Epithelial cell of proximal tubule (primary cell): ENCODE measurements around the gene MYLK2. TPM values are rescaled to one million over a fixed set of nuclear protein-coding genes. Genes with fewer than 3 reads are reported as not detected.

Experiments
- DNase-seq: peaks from one replicate; pipeline ENCODE4 v3.0.0-alpha.2; 2011; ENCODE audit warnings: low read depth
- H3K4me3 ChIP-seq: 2 replicates; pipeline ENCODE4 v1.5.1; 2011; ENCODE audit warnings: low read depth, mild to moderate bottlenecking, low read length
- total RNA-seq: library from RNA; depleted of rRNA; stranded (reverse); fragments of >200 nt; gene quantifications from 2 replicates; pipeline ENCODE4 v1.2.3, GENCODE V29; 2015
- TF ChIP-seq, protein P1 (sequence below): conservative IDR thresholded peaks from 2 replicates; pipeline ENCODE4 v1.5.1; 2012; ENCODE audit warnings: low read depth, mild to moderate bottlenecking, low read length

The MYLK2 gene
- total RNA-seq, 1 donor from 2014 or later: not detected

DNA sequence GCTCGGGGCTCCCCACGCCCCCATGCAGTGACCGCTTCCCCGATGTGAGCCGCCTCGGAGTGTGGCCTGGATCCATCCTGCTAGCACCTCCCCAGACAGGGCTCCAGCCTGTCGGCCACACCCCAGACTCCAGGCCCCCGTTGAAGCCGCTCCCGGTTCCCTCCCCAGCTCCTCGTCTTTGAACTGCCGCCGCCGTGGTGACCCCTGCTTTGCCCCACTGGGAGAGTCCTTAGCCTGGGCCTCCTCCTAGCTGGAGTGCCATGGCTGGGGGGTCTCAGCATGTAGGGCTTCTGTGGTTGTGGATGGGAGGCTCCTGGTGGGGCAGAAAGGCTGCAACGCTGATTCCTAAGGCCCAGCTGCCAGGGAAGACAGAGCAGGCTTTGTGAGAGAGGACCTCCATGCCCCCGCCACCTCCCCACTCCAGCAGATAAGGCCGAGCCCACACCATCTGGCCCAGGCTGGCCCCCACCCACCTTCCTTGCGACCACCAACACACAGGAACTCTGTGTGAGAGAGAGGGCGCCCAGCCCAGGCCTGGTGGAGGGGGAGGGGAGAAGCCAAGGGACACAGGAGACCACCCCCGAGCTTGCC is 14.9 kb downstream of the MYLK2 start:
- DNase-seq: no peak
- TF ChIP-seq, protein P1, sequence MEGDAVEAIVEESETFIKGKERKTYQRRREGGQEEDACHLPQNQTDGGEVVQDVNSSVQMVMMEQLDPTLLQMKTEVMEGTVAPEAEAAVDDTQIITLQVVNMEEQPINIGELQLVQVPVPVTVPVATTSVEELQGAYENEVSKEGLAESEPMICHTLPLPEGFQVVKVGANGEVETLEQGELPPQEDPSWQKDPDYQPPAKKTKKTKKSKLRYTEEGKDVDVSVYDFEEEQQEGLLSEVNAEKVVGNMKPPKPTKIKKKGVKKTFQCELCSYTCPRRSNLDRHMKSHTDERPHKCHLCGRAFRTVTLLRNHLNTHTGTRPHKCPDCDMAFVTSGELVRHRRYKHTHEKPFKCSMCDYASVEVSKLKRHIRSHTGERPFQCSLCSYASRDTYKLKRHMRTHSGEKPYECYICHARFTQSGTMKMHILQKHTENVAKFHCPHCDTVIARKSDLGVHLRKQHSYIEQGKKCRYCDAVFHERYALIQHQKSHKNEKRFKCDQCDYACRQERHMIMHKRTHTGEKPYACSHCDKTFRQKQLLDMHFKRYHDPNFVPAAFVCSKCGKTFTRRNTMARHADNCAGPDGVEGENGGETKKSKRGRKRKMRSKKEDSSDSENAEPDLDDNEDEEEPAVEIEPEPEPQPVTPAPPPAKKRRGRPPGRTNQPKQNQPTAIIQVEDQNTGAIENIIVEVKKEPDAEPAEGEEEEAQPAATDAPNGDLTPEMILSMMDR: no peak
- H3K4me3 ChIP-seq: no peak overlapping the region

DNA sequence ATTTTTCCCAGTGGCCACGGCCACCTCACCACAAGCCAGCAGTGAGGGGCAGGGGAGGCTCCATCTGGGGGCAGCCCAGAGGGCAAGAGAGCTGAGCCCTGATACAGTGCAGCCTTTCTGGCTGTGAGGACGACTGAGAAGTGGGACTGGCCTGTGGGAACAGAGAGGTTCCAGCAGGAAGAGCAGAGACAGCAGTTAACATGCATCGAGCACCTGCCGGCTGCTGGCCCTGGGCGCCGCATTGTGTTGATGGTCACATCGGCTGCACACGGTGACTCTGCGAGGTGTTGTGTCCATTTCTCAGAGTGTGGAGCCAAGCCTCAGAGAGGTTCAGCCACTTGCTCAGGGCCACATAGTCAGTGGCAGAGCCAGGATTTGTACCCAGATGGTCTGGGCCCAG is 16.4 kb downstream of the MYLK2 start:
- no peak for DNase-seq
- TF ChIP-seq, protein P1: no peak
- no peak overlapping the region for H3K4me3 ChIP-seq

DNA sequence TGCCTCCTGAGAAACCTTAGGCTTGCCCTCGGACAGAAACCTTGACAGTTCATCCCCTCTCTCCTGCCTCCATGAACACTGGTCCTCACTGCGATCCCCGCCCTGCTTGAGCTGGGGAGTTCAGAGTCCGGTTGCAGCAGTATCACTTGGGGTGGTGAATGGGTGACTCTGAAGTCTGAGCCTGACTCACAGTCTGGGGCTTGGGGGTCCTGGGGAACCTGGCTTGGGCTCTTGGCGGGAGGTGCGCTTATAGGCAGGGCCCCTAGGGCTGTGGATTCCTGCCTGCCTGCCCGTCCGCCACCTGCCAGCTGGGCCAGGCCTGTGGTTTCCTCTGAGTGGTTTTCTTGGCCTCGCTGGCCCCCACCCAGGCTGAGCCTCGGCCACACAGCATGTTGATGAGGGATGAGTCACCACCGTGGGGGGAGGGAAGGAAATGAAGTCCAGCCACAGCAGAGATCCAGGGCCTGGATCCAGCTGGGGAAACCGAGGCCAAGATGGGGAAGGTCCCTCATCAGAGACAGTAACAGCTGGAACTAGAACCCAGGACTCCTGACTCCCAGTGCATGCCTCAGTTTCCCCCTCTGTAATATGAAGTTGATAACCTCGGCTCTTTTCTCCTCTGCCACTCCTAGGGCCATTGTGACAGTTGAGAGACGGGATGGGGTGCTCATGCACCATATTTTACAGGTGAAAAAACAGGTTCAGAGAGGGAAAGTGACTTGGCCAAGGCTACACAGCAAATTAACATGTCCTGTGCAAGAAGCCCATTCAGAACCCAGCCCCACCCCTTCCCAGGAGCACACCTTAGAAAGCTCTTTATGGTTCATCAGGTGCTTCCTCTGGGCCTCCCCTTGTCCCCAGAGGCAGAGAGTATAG is 17.1 kb downstream of the MYLK2 start:
- no peak overlapping the region for H3K4me3 ChIP-seq
- no peak for DNase-seq
- TF ChIP-seq, protein P1: no peak

DNA sequence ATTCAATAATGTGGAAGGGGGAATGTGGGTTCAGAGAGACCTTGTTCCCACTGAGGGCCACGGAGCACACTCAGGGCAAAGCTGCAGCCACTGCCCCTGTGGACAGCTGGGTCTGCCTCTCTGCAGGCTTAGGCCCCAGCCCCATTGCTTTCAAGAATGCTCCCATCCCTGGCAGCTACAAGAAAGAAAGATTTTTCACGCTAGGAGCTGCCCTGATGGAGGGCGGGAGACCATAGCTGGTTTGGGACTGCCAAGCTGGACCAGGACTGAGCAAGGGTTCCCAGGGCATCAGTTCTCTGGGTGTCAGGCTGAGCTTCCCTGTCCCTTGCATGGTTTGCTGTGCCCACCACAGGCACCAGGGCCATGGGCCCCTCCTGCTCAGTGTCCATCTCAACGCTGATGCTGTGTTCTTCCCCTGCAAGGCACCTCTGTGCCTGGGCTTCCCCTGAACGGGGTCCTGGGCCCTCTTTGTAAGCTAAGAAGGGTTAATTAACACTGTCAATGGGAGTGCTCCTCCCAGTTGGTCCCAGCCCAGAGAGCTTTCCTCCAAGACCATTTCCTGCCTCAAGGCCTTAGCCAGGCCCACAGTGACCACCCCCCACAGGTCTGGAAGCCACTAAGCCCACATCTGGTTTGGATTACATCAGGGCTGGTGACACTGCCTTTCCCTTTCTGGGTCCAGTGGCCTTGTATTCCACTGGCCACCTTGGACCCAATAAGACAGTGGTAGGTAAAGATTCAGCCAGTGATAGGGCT is 17.9 kb downstream of the MYLK2 start:
- TF ChIP-seq, protein P1: no peak
- no peak for DNase-seq

DNA sequence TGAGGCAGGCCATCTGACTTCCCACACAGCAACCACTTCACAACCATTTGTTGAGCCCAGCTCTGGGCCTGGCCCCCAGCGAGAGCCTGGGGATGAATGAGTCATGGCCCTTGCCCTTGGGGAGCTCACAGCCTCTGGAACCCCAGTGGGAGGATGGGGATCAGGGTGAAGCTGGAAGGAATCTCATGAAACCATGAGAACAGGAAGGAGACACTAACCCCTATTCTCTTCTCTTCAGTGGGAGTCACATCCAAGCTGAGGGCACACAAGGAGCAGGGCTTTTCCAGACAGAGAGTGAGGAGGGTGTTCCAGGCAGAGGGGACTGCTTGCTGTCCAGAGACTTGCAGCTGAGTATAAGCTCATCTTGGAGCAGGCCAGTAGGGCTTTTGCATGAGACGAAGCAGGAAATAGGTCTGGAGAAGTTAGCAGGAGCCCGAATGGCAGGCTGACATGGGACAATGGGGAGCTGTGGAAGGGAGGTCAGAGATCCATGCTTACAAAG is 18.8 kb downstream of the MYLK2 start:
- DNase-seq: no peak
- no peak overlapping the region for H3K4me3 ChIP-seq
- TF ChIP-seq, protein P1: no peak

More for the DNA sequence above, 17.9 kb downstream of the MYLK2 start:
- no peak overlapping the region for H3K4me3 ChIP-seq

DNA sequence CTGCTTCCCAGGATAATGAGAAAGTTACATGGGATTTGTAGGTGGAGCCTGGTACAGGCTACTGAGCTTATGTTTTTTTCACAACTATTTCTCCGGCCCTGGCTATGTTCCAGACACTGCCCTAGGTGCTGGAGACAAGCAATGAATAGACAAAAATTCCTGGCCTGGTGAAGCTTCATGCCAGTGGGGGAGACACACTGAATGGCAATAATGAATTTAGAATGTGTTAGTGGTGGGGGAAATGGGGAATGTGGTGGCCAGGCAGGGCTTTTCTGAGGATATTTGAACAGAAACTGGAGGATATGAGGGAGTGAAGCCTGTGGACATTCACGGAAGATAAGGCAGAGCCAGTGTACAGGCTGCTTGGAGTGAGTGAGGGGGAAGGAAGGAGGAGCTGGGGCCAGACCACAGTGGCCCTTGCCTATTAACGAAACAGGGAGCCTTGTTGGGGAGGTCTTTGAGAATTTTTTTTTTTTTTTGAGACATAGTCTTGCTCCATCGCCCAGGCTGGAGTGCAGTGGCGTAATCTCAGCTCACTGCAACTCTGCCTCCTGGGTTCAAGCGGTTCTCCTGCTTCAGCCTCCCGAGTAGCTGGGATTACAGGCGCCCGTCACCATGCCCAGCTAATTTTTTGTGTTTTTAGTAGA is 19.6 kb downstream of the MYLK2 start:
- no peak overlapping the region for H3K4me3 ChIP-seq
- TF ChIP-seq, protein P1: no peak
- DNase-seq: no peak
